C4-2B (cell line): ENCODE data around the gene RAD51C.

Experiments used
- ZFX ChIP-seq: fragments of 450-650 bp; IDR thresholded peaks from 2 replicates; pipeline ENCODE4 v1.6.1; 2017
- TF ChIP-seq, protein P1 (sequence below): fragments of 450-650 bp; conservative IDR thresholded peaks from 2 replicates; pipeline ENCODE4 v1.5.1; 2017; ENCODE audit warnings: mild to moderate bottlenecking

- TF ChIP-seq, protein P1, sequence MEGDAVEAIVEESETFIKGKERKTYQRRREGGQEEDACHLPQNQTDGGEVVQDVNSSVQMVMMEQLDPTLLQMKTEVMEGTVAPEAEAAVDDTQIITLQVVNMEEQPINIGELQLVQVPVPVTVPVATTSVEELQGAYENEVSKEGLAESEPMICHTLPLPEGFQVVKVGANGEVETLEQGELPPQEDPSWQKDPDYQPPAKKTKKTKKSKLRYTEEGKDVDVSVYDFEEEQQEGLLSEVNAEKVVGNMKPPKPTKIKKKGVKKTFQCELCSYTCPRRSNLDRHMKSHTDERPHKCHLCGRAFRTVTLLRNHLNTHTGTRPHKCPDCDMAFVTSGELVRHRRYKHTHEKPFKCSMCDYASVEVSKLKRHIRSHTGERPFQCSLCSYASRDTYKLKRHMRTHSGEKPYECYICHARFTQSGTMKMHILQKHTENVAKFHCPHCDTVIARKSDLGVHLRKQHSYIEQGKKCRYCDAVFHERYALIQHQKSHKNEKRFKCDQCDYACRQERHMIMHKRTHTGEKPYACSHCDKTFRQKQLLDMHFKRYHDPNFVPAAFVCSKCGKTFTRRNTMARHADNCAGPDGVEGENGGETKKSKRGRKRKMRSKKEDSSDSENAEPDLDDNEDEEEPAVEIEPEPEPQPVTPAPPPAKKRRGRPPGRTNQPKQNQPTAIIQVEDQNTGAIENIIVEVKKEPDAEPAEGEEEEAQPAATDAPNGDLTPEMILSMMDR: no peak
- TF ChIP-seq ZFX: no peak
Observed at GRCh38 chr17:58703916-58704286, 11.5 kb downstream of the RAD51C start.
